ENCODE results near the gene SHISAL1.
"Not testable (repeated sequence)": the region's sequence is repeated elsewhere in the genome, so short reads cannot be mapped to it uniquely, and the experiment has no call there.

Gene SHISAL1

GRCh38 chr22:44256556-44257485, 55.9 kb downstream of the SHISAL1 start:
- DNase-seq: no peak

- no peak for DNase-seq
Observed at GRCh38 chr22:44256085-44256484, 56.7 kb downstream of the SHISAL1 start.

GRCh38 chr22:44254811-44255210, 57.9 kb downstream of the SHISAL1 start:
- no peak for DNase-seq

GRCh38 chr22:44249376-44250147, 63.2 kb downstream of the SHISAL1 start:
- DNase-seq: no peak

- DNase-seq: no peak
Observed at GRCh38 chr22:44248926-44249325, 63.8 kb downstream of the SHISAL1 start.

GRCh38 chr22:44247923-44248892, 64.5 kb downstream of the SHISAL1 start:
- no peak for DNase-seq

- no peak for DNase-seq
Observed at GRCh38 chr22:44247346-44247745, 65.4 kb downstream of the SHISAL1 start.

- DNase-seq: no peak
Observed at GRCh38 chr22:44246615-44247326, 66.0 kb downstream of the SHISAL1 start.

GRCh38 chr22:44245867-44246266, 66.9 kb downstream of the SHISAL1 start:
- no peak for DNase-seq

- no peak for DNase-seq
Observed at GRCh38 chr22:44245438-44245837, 67.3 kb downstream of the SHISAL1 start.

GRCh38 chr22:44244265-44244822, 68.4 kb downstream of the SHISAL1 start:
- DNase-seq: no peak

GRCh38 chr22:44243761-44244160, 69.0 kb downstream of the SHISAL1 start:
- DNase-seq: no peak

- no peak for DNase-seq
Observed at GRCh38 chr22:44242946-44243724, 69.6 kb downstream of the SHISAL1 start.

GRCh38 chr22:44241121-44241520, 71.6 kb downstream of the SHISAL1 start:
- DNase-seq: not testable (repeated sequence)

- DNase-seq: no peak
Observed at GRCh38 chr22:44237290-44237689, 75.5 kb downstream of the SHISAL1 start.

GRCh38 chr22:44234372-44234771, 78.4 kb downstream of the SHISAL1 start:
- DNase-seq: not testable (repeated sequence)

GRCh38 chr22:44231233-44231632, 81.5 kb downstream of the SHISAL1 start:
- no peak for DNase-seq

GRCh38 chr22:44229809-44230208, 82.9 kb downstream of the SHISAL1 start:
- DNase-seq: no peak

- DNase-seq: no peak
Observed at GRCh38 chr22:44229331-44229730, 83.4 kb downstream of the SHISAL1 start.

GRCh38 chr22:44225812-44226211, 86.9 kb downstream of the SHISAL1 start:
- no peak for DNase-seq
